Keratinocyte (primary cell): Measurements from ENCODE around the gene PIK3CA.

ENCODE experiments used
- CTCF ChIP-seq, 3 experiments: IDR thresholded peaks in 1 of 3; conservative IDR thresholded peaks in 1 of 3; optimal IDR thresholded peaks in 1 of 3; 2 replicates in 2 of 3; 3 replicates in 1 of 3; pipeline versions ENCODE3 to v1.5.1; 2011; ENCODE audit warnings: low read length in 3 of 3, mild to moderate bottlenecking in 3 of 3, moderate library complexity in 2 of 3, control low read depth in 1 of 3, inconsistent platforms in 1 of 3; ENCODE audit not compliant: insufficient read depth in 2 of 3; ENCODE audit errors: extremely low read depth in 1 of 3
- EZH2 ChIP-seq: IDR thresholded peaks from one replicate; pipeline ENCODE4 v1.6.1; 2012; ENCODE audit warnings: inconsistent platforms, mild to moderate bottlenecking, low read length, moderate library complexity

GRCh38 chr3:179190581-179190980 lies 42.4 kb downstream of the PIK3CA start:
- TF ChIP-seq CTCF (optimal IDR thresholded peaks at IDR 0.05 in 1 of 3, IDR thresholded peaks at IDR 0.05 in 1 of 3, conservative IDR thresholded peaks at IDR 0.05 in 1 of 3; ENCODE audit: extremely low read depth in 1 of 3, insufficient read depth in 2 of 3, low read length in 3 of 3) = no peak
- no peak for TF ChIP-seq EZH2
